ENCODE data around the gene WNT2B. TPM values are rescaled to one million over a fixed set of nuclear protein-coding genes. Genes with fewer than 3 reads are reported as not detected.

WNT2B gene
- total and polyA plus RNA-seq, 2 of the 8 experiments (the other 6 are each of a cell fraction or from before 2014, with no cell fraction given) = 0.33 to 2.0 TPM

- TF ChIP-seq CTBP2 (IDR thresholded peaks at IDR 0.05; ENCODE audit: borderline replicate concordance, insufficient read depth, insufficient read length, low read length) (no peak), SP2 (IDR thresholded peaks at IDR 0.05; ENCODE audit: low read length) (no peak), ATF3 (IDR thresholded peaks at IDR 0.05; ENCODE audit: insufficient read depth, low read depth, low read length) (no peak)
Observed at GRCh38 chr1:112507336-112507735, 1.4 kb upstream of the WNT2B start (continued).
